A549 (cell line): ENCODE measurements around the gene METTL21A.

ENCODE experiments used
- BHLHE40 ChIP-seq: IDR thresholded peaks from 2 replicates; pipeline ENCODE4 v1.6.1; 2012; ENCODE audit warnings: low read depth, low read length, inconsistent platforms
- CTCF ChIP-seq: fragments of >200 bp; sonication (Bioruptor Twin); formaldehyde crosslinking; IDR thresholded peaks from 3 replicates; pipeline ENCODE4 v1.5.1; 2016
- EP300 ChIP-seq, 2 experiments: fragments of >200 bp; sonication (Bioruptor Twin); formaldehyde crosslinking; IDR thresholded peaks; 2 replicates in 1 of 2; 3 replicates in 1 of 2; pipeline ENCODE4 v1.6.1; 2016 to 2017
- JUN ChIP-seq, 2 experiments: fragments of >200 bp; sonication (Bioruptor Twin); formaldehyde crosslinking; IDR thresholded peaks; 2 replicates in 1 of 2; 3 replicates in 1 of 2; pipeline ENCODE4 v1.6.1; 2016 to 2017
- KDM5A ChIP-seq: fragments of 200-600 bp; sonication (generic); IDR thresholded peaks from 2 replicates; pipeline ENCODE4 v1.6.1; 2016; ENCODE audit warnings: antibody characterized with exemption, mild to moderate bottlenecking
- NR3C1 ChIP-seq: fragments of >200 bp; sonication (Bioruptor Twin); formaldehyde crosslinking; IDR thresholded peaks from 3 replicates; pipeline ENCODE4 v1.6.1; 2017
- POLR2A ChIP-seq: IDR thresholded peaks from 2 replicates; pipeline ENCODE4 v1.6.1; 2012; ENCODE audit warnings: mild to moderate bottlenecking, low read length
- RAD21 ChIP-seq, 2 experiments: fragments of >200 bp in 1 of 2; sonication (Bioruptor Twin) in 1 of 2; formaldehyde crosslinking in 1 of 2; IDR thresholded peaks in 1 of 2; conservative IDR thresholded peaks in 1 of 2; 2 replicates in 1 of 2; 3 replicates in 1 of 2; pipeline ENCODE4 v1.6.1; 2012 to 2018; ENCODE audit warnings: inconsistent platforms in 1 of 2
- RCOR1 ChIP-seq: fragments of 150-350 bp; IDR thresholded peaks from 2 replicates; pipeline ENCODE4 v1.6.1; 2014; ENCODE audit warnings: antibody characterized with exemption, low read length, low read depth
- REST ChIP-seq: fragments of 200-600 bp; sonication (generic); IDR thresholded peaks from 2 replicates; pipeline ENCODE4 v1.6.1; 2016; ENCODE audit warnings: antibody characterized with exemption, mild to moderate bottlenecking, moderate library complexity
- RFX5 ChIP-seq: fragments of 450-650 bp; IDR thresholded peaks from 2 replicates; pipeline ENCODE4 v1.7.1; 2014; ENCODE audit warnings: antibody characterized with exemption, mild to moderate bottlenecking, moderate library complexity
- RNF2 ChIP-seq: fragments of 200-600 bp; sonication (generic); IDR thresholded peaks from 2 replicates; pipeline ENCODE4 v1.6.1; 2016; ENCODE audit warnings: low read depth, mild to moderate bottlenecking, antibody characterized with exemption, moderate library complexity, borderline replicate concordance
- TF ChIP-seq, protein P1 (sequence below): IDR thresholded peaks from 2 replicates; pipeline ENCODE4 v1.6.1; 2012
- TF ChIP-seq, protein P2 (sequence below): IDR thresholded peaks from 2 replicates; pipeline ENCODE4 v1.6.1; 2012

DNA sequence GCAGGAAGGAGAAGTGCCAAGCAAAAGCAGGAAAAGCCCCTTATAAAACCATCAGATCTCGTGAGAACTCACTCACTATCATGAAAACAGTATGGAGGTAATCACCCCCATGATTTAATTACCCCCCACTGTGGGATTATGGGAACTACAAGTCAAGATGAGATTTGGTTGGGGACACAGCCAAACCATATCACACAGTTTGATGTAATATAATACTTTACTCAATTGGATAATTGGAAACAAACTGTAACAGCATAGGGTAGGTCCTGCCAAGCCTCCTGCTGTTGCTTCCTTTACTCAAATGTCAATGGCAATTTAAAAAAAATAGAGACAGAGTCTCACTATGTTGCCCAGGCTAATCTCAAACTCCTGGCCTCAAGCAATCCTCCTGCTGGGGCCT is 15.5 kb upstream of the METTL21A start:
- TF ChIP-seq CTCF (no peak), POLR2A (no peak), BHLHE40 (no peak), EP300 (IDR thresholded peaks at IDR 0.05) (no peak), REST (no peak), RCOR1 (no peak), RNF2 (no peak), RFX5 (no peak), KDM5A (no peak), NR3C1 (no peak), JUN (IDR thresholded peaks at IDR 0.05) (no peak), RAD21 (conservative IDR thresholded peaks at IDR 0.05 in 1 of 2, IDR thresholded peaks at IDR 0.05 in 1 of 2) (no peak)
- TF ChIP-seq, protein P1, sequence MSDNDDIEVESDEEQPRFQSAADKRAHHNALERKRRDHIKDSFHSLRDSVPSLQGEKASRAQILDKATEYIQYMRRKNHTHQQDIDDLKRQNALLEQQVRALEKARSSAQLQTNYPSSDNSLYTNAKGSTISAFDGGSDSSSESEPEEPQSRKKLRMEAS = no peak
- TF ChIP-seq, protein P2, sequence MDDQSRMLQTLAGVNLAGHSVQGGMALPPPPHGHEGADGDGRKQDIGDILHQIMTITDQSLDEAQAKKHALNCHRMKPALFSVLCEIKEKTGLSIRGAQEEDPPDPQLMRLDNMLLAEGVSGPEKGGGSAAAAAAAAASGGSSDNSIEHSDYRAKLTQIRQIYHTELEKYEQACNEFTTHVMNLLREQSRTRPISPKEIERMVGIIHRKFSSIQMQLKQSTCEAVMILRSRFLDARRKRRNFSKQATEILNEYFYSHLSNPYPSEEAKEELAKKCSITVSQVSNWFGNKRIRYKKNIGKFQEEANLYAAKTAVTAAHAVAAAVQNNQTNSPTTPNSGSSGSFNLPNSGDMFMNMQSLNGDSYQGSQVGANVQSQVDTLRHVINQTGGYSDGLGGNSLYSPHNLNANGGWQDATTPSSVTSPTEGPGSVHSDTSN = no peak
